D341Med (cell line): ENCODE measurements around the gene LIMK2.
"Not testable (repeated sequence)": the region's sequence is repeated elsewhere in the genome, so short reads cannot be mapped to it uniquely, and the experiment has no call there.

Source experiments
- DNase-seq: peaks from one replicate; pipeline ENCODE4 v3.0.0; 2012; ENCODE audit warnings: low spot score

LIMK2 gene

GRCh38 chr22:31211862-31212730, at the start of gene LIMK2:
TSS of gene LIMK2 (plus strand) at chr22:31212298. CDS start at chr22:31212409, 111 bp downstream.
- DNase-seq, result peak; percentile 99

- no peak for DNase-seq
Observed at GRCh38 chr22:31170971-31171370, 41.1 kb upstream of the LIMK2 start.

DNA sequence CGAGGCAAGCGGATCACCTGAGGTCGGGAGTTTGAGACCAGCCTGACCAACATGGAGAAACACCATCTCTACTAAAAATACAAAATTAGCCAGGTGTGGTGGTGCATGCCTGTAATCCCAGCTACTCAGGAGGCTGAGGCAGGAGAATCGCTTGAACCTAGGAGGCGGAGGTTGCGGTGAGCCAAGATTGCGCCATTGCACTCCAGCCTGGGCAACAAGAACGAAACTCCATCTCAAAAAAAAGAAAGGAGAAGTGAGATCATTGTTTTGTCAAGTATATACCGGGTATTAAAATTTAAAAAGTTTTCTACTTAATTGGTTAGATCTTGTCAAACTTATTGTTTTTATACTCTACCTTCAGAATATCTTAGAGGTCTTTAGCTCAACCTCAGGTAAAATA, 40.4 kb upstream of the LIMK2 start:
- not testable (repeated sequence) for DNase-seq

- no peak for DNase-seq
Observed at GRCh38 chr22:31173386-31174145, 38.5 kb upstream of the LIMK2 start.

- DNase-seq, result no peak
Observed at GRCh38 chr22:31176923-31177322, 35.2 kb upstream of the LIMK2 start.

DNA sequence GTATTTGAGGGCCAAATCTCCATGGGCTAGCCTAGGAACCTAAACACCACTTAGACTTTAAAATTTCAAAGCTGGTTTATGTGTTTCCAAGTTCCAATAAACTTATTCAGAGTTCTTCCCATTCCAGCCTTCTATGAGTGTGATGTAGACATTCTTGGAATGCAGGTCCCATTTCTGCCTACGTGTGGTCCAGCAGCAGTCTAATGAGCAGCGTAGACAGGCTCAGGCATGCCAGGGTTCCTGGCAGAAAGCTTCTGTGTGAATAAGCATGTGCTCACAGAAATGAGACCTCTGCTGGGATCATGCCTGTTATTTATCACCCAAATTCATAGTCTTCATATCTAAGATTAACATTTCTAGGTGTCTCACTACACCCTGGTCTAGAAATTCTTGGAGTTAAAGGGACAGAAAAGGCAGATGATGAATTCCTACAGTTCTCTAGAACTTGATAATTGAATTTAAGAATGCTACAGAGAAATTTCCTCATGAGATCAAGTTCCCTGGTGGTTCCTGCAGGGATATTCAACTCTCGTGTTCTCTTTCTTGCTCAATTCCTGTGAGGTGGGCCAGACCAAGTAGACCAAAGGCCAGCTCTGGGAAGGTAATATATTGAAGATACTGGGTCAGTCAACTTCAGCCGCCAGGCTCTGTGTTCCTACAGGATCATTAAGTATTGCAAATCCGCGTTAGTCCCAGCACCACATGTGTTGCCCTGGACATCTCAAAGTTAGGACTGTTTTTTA, 34.5 kb upstream of the LIMK2 start:
- no peak for DNase-seq

DNA sequence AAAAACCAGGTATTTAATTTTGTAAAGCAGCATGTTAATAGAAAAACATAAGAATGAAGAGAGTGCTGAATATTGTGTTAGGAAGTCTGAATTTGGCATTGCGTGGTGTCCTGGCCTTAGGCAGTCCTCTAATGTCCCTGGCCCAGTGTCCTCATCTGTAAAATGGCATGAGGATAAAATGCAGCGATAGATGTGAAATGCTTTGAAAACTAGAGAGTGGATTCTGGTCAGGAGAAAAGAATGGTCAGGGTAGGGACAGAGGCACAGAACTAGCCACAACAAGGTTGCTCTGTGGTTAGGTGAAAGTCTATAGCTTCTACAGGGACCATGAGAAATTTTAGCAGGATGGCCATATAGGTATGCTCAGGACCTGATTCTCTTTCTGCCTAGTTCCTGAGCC, 33.2 kb upstream of the LIMK2 start:
- no peak for DNase-seq

- DNase-seq, result no peak
Observed at GRCh38 chr22:31179345-31179744, 32.8 kb upstream of the LIMK2 start.

- DNase-seq, result no peak
Observed at GRCh38 chr22:31184015-31184414, 28.1 kb upstream of the LIMK2 start.

DNA sequence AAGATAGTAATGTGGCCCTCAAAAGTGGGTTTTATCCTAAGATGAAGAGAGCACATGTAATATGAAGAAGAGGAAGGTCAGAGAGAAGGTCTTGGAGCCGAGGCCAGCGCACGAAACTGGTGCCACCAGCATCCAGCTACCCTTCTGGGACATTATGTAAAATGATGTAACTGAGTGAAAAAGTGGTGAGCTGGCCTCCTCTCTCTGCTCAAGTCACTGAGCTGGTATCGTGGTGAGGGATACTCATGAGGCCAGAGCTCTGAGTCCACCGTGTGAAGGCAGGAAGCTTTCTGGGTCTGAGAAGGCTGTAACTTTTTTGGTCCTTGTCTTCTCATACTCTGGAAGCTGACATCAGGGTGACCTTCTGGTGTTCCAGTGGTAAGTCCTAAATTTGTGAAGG, 27.0 kb upstream of the LIMK2 start:
- DNase-seq, result no peak

- DNase-seq, result no peak
Observed at GRCh38 chr22:31187627-31188026, 24.5 kb upstream of the LIMK2 start.

GRCh38 chr22:31192513-31192912, 19.6 kb upstream of the LIMK2 start:
- DNase-seq, result no peak

DNA sequence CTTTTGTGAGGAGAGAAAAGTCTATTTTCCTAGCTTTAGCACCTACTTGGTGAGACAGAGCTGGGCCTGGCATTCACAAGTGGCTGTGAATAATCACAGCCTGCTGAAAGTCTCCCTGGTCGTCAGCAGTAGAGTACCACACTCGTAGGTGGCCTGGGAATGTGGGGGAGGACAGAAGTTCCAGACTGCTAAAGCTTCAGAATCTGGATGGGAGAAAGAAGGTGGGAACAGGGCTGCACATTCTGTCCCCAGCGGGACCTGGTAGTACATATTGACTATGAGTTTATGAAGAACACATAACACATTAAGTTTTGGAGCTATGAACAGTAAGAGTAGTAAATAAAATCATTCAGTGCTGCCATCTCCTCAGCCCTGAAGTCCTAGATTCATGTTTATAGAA, 19.0 kb upstream of the LIMK2 start:
- no peak for DNase-seq

DNA sequence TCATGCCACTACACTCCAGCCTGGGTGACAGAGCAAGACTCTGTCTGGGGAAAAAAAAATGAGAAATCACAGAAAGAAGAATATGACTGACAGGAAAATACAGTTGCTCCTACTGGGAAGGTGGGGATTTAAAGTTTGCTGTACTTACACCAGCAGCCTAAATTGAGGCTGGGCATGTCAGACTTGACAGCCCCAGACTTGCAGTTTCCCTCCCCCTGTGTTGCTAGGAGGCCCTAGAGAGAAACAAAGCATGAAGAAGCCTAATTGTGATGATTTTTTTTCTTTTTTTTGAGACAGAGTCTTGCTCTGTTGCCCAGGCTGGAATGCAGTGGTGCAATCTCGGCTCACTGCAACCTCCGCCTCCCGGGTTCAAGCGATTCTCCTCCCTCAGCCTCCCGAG, 17.4 kb upstream of the LIMK2 start:
- DNase-seq, result not testable (repeated sequence)

DNA sequence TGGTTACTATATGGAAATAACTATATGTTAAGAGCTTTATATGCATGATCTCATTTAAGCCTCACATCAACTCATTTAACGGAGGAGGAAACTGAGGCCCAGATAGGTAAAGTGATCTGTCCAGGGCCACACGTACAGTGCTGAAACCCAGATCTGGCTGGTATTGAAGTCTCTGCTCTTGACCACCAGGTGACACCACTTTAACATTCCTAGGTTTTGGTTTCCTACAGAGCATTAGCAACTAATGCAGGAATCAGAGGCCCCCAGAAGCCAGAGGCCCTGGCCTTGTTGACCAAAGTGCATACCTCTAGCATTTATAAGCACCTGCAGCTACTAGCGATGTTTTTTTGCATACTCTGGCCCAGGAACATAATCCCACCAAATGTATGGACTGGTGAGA, 12.9 kb upstream of the LIMK2 start:
- DNase-seq, result no peak

DNA sequence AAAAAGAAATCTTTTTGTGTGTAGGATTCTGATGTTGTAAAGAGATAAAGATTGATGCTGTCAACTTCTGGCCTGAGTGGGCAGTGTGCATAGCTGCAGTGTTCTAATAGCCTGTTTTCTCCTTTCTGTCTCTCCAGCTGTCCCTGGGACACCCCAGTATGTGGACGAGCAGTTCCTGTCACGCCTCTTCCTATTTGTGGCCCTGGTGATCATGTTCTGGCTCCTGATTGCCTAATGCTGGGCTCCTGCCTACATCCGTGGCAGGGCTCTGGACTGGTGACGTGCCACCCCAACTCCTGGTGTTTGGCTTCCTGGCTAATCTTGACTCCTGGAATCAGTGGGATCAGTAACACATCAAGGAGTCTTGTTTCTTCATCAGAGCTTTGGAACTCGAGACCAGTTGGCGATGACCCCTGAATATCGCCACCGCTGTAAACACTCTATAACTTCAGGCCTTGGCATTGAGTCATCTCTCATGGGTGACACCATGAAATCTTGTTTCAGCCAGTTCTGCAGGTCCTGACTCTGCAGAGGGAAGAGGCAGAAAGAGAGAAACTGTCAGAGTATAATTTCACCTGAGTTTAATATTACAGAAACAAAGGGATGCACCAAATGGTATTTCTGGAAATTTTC, 7.6 kb upstream of the LIMK2 start:
- DNase-seq, result not testable (repeated sequence)

DNA sequence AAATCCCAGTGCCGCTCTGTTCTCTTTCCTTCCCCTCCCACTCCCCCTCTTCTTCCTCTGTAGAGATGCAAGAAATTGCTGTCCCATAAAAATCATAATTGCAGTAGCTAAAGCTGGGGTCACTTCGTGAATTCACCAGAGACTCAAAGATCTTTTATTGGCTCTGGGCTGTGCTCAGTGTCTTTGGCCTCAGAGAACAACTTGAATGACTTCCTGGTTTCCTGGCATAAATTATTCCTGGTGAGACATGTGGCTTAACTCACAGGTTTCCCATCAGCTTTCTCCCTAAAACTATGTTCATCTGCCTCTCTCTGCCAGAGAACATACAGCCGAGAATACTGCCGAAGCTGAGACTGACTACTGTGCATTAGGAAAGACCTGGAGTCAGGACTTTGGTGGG, 7.0 kb upstream of the LIMK2 start:
- DNase-seq, result not testable (repeated sequence)

GRCh38 chr22:31206460-31206859, 5.6 kb upstream of the LIMK2 start:
- DNase-seq, result not testable (repeated sequence)

DNA sequence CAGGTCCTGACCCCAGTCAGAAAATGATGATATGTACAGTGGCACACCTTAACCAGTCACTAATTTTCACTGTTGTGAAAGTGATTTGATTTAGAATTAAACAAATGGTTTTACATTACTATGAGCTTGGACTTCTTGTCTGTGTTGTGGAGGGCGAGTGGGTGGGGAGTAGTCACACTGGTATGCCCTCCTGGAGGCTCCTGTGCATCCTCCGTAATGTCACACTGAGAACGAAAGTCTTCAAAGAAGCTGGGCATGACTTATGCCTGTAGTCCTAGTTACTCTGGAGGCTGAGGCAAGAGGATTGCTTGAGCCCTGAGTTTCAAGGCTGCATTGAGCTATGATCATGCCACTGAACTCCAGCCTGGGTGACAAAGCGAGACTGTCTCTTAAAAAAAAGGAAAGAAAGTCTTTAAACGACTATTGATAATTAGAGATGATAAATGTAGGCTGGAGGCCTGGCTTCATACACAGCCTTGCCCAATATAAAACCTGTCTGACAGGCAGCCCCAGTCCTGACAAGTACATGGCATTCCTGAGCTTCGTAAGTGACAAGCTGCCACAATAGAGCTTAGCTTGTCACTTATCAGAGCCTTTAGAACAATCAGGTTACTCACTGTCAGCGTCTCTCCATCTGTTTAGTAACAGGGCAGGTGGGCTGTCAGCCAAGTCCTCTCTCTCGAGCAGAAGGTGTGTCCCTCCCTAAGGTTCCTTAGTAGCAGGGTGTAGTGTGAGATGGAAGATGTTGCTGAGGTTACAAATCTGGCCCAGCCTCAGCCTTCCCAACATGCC, 5.0 kb upstream of the LIMK2 start:
- peak; percentile 51 for DNase-seq

DNA sequence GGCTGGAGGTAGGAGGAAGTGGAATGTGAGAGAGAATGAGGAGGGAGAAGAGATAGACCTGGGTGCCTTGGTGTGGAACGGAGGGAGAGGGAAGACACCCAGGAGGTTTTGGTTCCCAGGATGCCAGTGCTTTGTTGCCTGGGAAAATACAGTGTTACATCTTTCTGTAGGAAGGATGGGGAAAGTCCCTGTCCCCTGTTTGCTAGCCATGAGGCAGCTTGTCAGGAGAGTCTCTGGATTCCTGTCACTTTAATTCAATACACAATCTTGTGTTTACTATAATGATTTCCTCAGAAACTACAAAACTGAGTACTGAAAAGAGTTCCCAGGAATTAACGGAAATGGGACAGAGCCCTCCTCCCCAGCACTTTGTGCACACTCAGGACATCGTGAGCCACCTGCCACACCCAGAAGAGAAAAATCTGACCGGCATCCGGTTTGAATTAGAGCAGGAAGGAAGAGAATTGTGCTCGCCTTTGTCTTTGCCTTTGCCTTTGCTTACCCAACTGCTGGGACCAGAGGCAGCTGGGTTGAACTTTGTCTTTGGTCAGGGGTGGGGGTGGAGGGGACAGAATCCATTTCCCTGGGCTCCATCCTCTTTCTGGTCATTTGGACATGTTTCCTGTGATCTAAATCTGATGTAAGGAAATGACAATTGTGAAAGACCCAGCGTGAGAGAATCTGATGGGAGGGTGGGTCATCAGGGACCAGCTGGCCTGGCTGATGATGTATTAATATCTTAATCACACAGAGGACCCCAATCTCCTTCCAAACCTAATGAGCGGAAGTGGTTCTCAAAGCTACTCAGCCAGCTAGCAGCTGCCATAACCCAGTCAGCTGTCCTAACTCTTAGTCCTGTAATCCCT, 1.3 kb upstream of the LIMK2 start:
- no peak for DNase-seq
